GM19438 (cell line): ENCODE data around the gene BRMS1.
"Not testable (repeated sequence)": the region's sequence is repeated elsewhere in the genome, so short reads cannot be mapped to it uniquely, and the experiment has no call there.

Source experiments
- ATAC-seq: cut with Tn5 transposase; IDR thresholded peaks from one replicate; pipeline ENCODE4 v1.9.1; 2021; ENCODE audit warnings: low read depth; ENCODE audit not compliant: unreplicated experiment

Gene BRMS1

DNA sequence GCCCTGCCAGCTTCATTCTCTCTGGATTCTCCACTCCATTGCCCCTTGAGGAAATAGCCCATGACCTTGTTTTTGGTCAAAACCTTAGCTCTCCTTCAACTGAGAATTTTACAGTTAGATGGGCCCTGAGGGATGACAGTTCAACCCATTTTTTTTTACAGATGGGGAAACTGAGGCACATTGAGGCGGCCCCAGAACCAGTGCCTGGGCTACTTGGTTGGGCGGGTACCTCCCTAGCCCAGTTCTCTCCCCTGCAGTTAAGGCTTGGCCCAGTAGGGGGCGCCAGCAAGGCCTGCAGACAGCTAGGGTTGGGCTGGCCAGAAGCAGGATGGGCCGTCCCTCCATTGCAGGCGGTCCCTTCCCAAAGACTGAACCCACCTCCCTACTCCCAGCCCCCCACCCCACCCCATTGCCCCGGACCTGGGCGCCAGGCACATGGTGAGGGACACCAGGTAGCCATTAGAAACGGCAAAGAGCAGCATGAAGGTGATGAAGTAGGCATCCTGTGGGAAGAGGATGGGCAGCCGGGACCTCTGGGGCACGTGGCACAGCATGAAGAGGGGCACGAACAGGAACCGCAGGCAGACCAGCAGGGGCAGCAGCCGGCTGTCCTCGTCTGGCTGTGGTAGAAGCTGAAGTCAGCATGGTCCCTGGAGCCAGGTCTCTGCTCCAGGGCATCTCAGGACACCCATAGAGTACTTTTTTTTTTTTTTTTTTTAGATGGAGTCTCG is 19.1 kb upstream of the BRMS1 start:
- no peak for ATAC-seq

DNA sequence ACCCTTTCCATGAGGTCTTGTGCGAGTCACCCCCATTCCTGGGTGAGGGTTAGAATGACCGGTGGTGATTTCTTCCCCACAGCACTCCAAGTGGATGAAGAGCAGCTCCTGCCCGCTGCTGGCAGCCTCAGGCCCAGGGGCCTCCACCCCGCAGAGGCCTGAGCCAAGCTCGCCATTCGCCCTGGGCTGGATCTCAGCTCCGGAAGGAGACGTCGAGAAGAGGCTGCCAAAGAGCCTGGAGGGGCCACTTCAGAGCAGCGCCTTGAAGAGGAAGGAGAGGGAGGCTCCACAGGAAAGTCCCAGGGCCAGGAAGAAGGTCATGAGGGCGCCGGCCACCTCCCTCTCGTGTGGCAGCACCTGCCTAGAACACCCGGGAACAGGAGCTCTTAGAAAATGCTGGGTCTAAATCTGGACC is 18.3 kb upstream of the BRMS1 start:
- ATAC-seq = no peak

- no peak for ATAC-seq
Observed at GRCh38 chr11:66362481-66363147, 17.7 kb upstream of the BRMS1 start.

GRCh38 chr11:66361502-66361941 is 16.6 kb upstream of the BRMS1 start:
- ATAC-seq = no peak

DNA sequence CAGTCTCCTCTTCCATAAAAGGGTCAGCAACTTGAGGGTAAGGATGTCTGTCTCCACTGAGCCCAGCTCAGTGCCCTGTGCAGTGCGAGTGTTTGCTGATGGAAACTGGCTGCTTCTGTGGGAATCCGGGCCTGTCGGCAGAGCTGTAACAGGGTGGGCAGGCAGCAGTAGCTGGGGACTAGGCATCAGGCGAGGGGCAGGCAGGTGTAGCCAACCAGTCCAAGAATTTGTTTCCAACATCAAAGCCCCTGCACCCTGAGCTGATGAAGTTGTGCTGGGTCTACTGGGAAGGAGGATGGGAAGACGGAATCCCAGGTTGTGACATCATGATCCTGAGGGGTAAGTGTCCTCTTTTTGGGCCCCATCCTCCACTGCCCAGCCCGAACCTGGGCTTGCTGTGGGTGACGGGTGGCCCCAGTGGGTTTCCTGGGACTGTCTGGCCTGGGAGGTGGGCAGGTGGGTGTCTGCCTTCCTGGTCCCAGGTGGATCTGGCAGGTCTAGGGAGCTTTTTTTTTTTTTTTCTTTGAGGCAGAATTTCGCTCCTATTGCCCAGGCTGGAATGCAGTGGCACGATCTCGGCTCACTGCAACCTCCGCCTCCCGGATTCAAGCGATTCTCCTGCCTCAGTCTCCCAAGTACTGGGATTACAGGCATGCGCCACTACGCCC is 15.6 kb upstream of the BRMS1 start:
- ATAC-seq = no peak

GRCh38 chr11:66359662-66360087 is 14.8 kb upstream of the BRMS1 start:
- no peak for ATAC-seq

- ATAC-seq = not testable (repeated sequence)
Observed at GRCh38 chr11:66350560-66351235, 5.8 kb upstream of the BRMS1 start.

DNA sequence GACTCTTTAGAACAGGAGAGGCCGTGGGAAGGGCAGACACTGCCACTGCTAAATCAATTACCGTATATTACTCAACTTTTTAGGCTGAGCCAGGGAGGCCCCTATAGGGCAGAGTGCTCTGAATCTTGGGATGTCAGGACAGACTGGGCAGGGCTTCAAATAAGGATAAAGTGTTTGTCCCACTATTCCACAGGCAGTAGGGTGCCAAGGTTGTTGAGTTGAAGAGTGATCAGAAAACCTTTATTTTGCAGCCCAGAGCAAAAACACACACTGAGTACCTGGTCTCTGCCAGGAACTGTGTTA is 4.1 kb upstream of the BRMS1 start:
- no peak for ATAC-seq

DNA sequence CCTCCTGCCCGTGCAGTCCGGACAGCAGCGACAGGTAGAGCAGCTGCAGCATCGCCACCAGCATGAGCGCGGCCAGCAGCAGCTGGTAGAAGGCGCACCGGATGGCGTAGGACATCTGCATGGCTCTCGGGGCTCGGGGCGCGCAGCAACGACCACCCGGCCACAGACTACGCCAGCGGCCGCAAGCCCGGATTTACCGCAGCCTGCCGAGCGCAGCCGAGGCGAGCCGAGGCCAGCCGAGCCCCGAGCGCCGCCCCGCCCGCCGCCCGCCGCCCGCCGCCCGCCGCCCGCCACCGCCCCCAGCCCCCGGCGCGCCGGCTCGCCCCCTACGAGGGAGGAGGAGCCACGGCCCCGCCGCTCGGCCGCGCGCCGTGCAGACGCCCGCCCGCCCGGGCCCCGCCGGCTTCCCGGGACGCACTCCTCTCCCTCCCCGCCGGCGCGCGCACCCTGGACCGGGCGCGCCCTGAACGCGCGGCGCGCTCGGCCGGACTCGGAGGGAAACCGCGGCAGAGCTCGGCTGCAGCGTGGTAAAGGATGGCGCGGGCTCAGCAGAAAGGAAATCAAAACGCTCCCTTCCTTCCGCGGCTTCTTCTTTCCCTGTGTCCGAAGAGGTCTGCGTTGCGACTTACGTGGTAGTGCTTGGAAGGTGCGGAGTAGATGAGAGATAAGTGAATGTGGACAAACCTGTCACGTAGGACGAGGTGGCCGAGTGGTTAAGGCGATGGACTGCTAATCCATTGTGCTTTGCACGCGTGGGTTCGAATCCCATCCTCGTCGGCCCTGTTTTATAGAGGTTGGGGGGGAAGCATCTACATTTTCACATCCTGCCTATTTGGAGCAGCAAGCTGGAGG is 2.7 kb upstream of the BRMS1 start, which contains the start of gene B4GAT1:
B4GAT1 (minus strand) TSS at position 205 of the 852 bp plus-strand sequence; CDS start at position 121, 84 bp downstream.
- no peak for ATAC-seq

GRCh38 chr11:66346476-66347424 is 1.8 kb upstream of the BRMS1 start:
- ATAC-seq = no peak

- peak; percentile 6 for ATAC-seq
Observed at GRCh38 chr11:66345316-66345649, 379 bp upstream of the BRMS1 start.

- no peak for ATAC-seq
Observed at GRCh38 chr11:66343176-66343575, 1.7 kb downstream of the BRMS1 start.

DNA sequence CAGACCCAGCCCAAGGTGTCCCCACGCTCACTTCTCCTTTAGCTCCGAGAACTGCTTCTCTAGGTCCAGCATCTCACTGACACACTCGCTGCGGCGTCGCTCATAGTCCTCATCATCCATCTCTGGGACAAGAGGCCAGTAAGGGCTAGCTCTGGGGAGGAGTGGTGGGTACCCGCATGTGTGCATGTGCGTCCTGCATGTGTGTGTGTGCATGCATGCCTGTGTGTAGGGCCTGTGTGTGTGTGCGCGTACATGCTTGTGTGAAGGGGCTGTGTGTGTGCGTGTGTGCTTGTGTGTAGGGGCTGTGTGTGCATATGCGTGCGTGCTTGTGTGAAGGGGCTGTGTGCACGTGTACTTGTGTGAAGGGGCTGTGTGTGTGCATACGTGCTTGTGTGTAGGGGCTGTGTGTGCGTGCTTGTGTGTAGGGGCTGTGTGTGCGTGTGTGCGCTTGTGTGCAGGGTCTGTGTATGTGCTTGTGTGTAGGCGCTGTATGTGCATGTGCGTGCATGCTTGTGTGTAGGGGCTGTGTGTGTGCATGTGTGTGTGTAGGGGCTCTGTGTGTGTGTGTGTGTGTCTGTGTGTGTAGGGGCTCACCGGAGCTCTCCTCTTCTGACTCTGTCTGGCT is 3.3 kb downstream of the BRMS1 start:
- ATAC-seq = no peak

GRCh38 chr11:66340596-66341501 is 4.1 kb downstream of the BRMS1 start:
- ATAC-seq = no peak

DNA sequence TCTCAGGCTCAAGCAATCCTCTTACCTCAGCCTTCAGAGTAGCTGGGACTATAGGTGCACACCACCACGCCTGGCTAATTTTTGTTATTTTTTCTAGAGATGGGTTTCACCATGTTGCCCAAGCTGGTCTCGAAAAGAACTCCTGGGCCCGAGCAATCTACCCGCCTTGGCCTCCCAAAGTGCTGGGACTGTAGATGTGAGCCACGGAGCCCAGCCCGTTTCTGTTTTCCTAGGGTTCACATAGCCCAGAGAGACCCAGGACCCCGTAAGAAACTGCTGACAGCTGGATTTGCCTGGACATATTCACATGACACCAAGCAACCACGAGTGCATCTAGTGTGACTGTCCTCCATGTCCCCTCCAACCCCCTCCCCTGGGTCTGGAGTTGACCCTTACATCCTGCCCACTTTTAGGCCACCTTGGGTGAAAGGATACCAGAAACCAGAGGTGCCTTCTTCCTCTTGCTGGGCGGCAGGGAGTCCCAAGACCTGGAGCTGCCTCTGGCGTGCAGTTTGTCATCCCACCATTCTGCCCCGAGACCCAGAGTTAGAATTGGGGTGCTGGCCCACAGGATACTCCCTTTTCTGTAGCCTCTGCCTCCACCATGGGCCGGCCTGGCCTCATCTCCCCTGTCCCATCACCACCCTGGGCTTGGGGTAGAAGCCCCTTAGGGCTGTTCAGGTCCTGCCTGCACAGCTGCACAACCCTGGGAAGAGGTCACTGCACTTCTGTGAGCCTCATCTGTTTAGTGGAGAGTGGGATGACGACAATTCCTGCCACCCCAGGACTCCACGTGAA is 5.0 kb downstream of the BRMS1 start:
- no peak for ATAC-seq

- ATAC-seq = no peak
Observed at GRCh38 chr11:66339162-66339675, 5.7 kb downstream of the BRMS1 start.
